PC-3 (cell line): ENCODE measurements around the gene STXBP6. TPM values are rescaled to one million over a fixed set of nuclear protein-coding genes. Genes with fewer than 3 reads are reported as not detected.

Experiments used
- ATAC-seq: fragments of 200-7000 bp; cut with Tn5 transposase; 2 replicates; pipeline ENCODE4 v1.9.1; 2020; ENCODE audit warnings: mild to moderate bottlenecking, moderate library complexity
- BruUV-seq: library from RNA; stranded (reverse); fragments of 400-500 nt; replicated peaks from 2 replicates; lab custom pipeline; 2021; lab: Mats Ljungman, UMichigan
- CTCF ChIA-PET: fragments of 300-600 bp; sonication (Branson Sonifier 250); formaldehyde crosslinking; loops from one replicate; lab custom pipeline; 2022; ENCODE audit warnings: antibody characterized with exemption; lab: Charles Lee
- POLR2A ChIA-PET: fragments of 300-600 bp; sonication (Branson Sonifier 250); formaldehyde crosslinking; loops from one replicate; lab custom pipeline; 2022; ENCODE audit warnings: antibody characterized with exemption; ENCODE audit not compliant: unreplicated experiment; lab: Charles Lee
- DNase-seq: peaks from one replicate; pipeline ENCODE4 v3.0.0-alpha.2; 2015
- H2AFZ ChIP-seq: fragments of 300-600 bp; sonication (generic); 2 replicates; pipeline ENCODE4 v1.6.0; 2016; ENCODE audit warnings: antibody characterized with exemption, low read length
- H3F3A ChIP-seq: fragments of 300-600 bp; sonication (generic); one replicate; pipeline ENCODE4 v1.6.0; 2017; ENCODE audit warnings: antibody characterized with exemption, low read length, control low read depth, mild to moderate bottlenecking; ENCODE audit not compliant: unreplicated experiment
- H3K27ac ChIP-seq: fragments of 300-600 bp; sonication (generic); 2 replicates; pipeline ENCODE4 v1.5.1; 2016; ENCODE audit warnings: mild to moderate bottlenecking, low read length
- H3K27me3 ChIP-seq: fragments of 300-600 bp; sonication (generic); 2 replicates; pipeline ENCODE4 v1.6.1; 2016; ENCODE audit warnings: low read length, mixed read lengths
- H3K36me3 ChIP-seq: fragments of 300-600 bp; sonication (generic); 2 replicates; pipeline ENCODE4 v1.6.1; 2016; ENCODE audit warnings: low read depth, mixed run types, low read length, mixed read lengths
- H3K4me1 ChIP-seq: fragments of 300-600 bp; sonication (generic); 2 replicates; pipeline ENCODE4 v1.5.1; 2016; ENCODE audit warnings: low read length; ENCODE audit not compliant: insufficient read depth
- H3K4me2 ChIP-seq: fragments of 300-600 bp; sonication (generic); 2 replicates; pipeline ENCODE4 v1.6.0; 2016; ENCODE audit warnings: low read length
- H3K4me3 ChIP-seq: fragments of 300-600 bp; sonication (generic); 2 replicates; pipeline ENCODE4 v1.5.1; 2016; ENCODE audit warnings: mild to moderate bottlenecking, low read length, mixed read lengths
- H3K79me2 ChIP-seq: fragments of 300-600 bp; sonication (generic); 2 replicates; pipeline ENCODE4 v1.6.1; 2017; ENCODE audit warnings: low read length, mixed read lengths
- H3K9ac ChIP-seq: fragments of 300-600 bp; sonication (generic); 2 replicates; pipeline ENCODE4 v1.6.0; 2016; ENCODE audit warnings: mild to moderate bottlenecking, low read length
- H3K9me2 ChIP-seq: fragments of 300-600 bp; sonication (generic); replicated peaks from 2 replicates; pipeline ENCODE4 v1.6.1; 2016; ENCODE audit warnings: mixed run types, low read length, mixed read lengths
- H3K9me3 ChIP-seq: fragments of 300-600 bp; sonication (generic); 2 replicates; pipeline ENCODE4 v1.6.1; 2016; ENCODE audit warnings: low read length, mixed read lengths
- H4K20me1 ChIP-seq: fragments of 300-600 bp; sonication (generic); 2 replicates; pipeline ENCODE4 v1.6.1; 2016; ENCODE audit warnings: low read length, mixed read lengths
- CTCF ChIP-seq: fragments of 300-600 bp; sonication (generic); conservative IDR thresholded peaks from 2 replicates; pipeline ENCODE4 v1.5.1; 2017; ENCODE audit warnings: antibody characterized with exemption, low read depth, mild to moderate bottlenecking, low read length
- EZH2 ChIP-seq: fragments of 300-600 bp; sonication (generic); IDR thresholded peaks from one replicate; pipeline ENCODE4 v1.6.1; 2017; ENCODE audit warnings: antibody characterized with exemption, mild to moderate bottlenecking, low read length; ENCODE audit not compliant: unreplicated experiment
- EZH2phosphoT487 ChIP-seq: fragments of 300-600 bp; sonication (generic); IDR thresholded peaks from 2 replicates; pipeline ENCODE4 v1.6.1; 2018; ENCODE audit warnings: mild to moderate bottlenecking, antibody characterized with exemption, low read length, borderline replicate concordance
- intact Hi-C: fragments of 100-400 bp; cut with micrococcal nuclease; formaldehyde crosslinking; loops from 2 replicates; pipeline ENCODE4 v1.9.0; 2023
- total RNA-seq: library from RNA; depleted of rRNA; stranded (reverse); fragments of >200 nt; gene quantifications from 2 replicates; pipeline ENCODE4 v1.2.3, GENCODE V29; 2014

Gene STXBP6
- total RNA-seq, 1 experiment from 2014 or later, result 0.40 TPM

DNA sequence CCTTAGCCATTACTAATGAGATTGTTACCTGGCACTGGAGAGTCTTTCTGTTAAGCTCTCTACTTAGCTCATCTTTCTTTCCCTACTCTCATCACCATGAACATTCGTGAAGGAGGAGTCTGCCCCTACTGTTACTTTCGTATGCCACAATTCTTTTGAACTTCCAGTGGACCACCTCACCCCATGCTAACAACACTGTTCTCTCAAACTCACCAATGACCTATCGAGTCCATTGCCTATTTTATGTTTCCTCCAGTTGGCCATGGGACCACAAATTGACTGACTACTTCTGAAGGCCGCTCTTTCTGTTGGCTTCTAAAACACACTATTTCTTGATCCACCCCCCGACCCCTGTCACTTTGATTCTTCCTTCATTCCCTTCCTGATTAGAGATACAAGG, 223.6 kb downstream of the STXBP6 start:
- Histone ChIP-seq H3K27me3 (0 out of 2 replicates have a peak, but pooled peaks cover 1% of the 10 kb centered on the region), H3K27ac (no peak overlapping the region), H4K20me1 (no peaks in the 10 kb centered on the region), H3K4me1 (no peaks in the 10 kb centered on the region), H3K79me2 (no peaks in the 10 kb centered on the region), H3F3A (no peaks in the 10 kb centered on the region), H3K9ac (no peak overlapping the region), H3K36me3 (no peaks in the 10 kb centered on the region), H3K9me2 (no peaks in the 10 kb centered on the region), H2AFZ (no peak overlapping the region), H3K4me3 (no peak overlapping the region), H3K4me2 (no peak overlapping the region), H3K9me3 (no peaks in the 10 kb centered on the region)
- ChIA-PET CTCF (no interaction called here), POLR2A (no interaction called here)
- intact Hi-C loops, result no loop called here
- TF ChIP-seq CTCF (no peak), EZH2phosphoT487 (no peak), EZH2 (no peak)
- no peak for ATAC-seq
- no TSS peak for BruUV-seq
- DNase-seq, result no peak

GRCh38 chr14:24820616-24821015, 229.3 kb downstream of the STXBP6 start:
- no peak overlapping the region for H3K4me3 ChIP-seq
- H3K27me3 ChIP-seq, result 0 out of 2 replicates have a peak, but pooled peaks cover 4% of the 10 kb centered on the region
- H3K9ac ChIP-seq, result no peak overlapping the region
- H3K4me2 ChIP-seq, result no peak overlapping the region
- H4K20me1 ChIP-seq, result no peaks in the 10 kb centered on the region
- no peaks in the 10 kb centered on the region for H3K9me2 ChIP-seq
- DNase-seq, result no peak
- BruUV-seq, result no TSS peak
- no peak overlapping the region for H3K27ac ChIP-seq
- ATAC-seq, result no peak
- ChIA-PET CTCF (no interaction called here), POLR2A (no interaction called here)
- no peak for TF ChIP-seq EZH2
- no peak for TF ChIP-seq EZH2phosphoT487
- TF ChIP-seq CTCF, result no peak
- no peaks in the 10 kb centered on the region for H3K9me3 ChIP-seq
- no peaks in the 10 kb centered on the region for H3F3A ChIP-seq
- H3K36me3 ChIP-seq, result no peaks in the 10 kb centered on the region
- no peaks in the 10 kb centered on the region for H3K4me1 ChIP-seq
- no peak overlapping the region for H2AFZ ChIP-seq
- intact Hi-C loops, result no loop called here
- H3K79me2 ChIP-seq, result no peaks in the 10 kb centered on the region

- H3K9ac ChIP-seq, result no peak overlapping the region
- intact Hi-C loops, result no loop called here
- no peak overlapping the region for H2AFZ ChIP-seq
- DNase-seq (no peak), ATAC-seq (no peak)
- H3K9me3 ChIP-seq, result no peaks in the 10 kb centered on the region
- H3K4me2 ChIP-seq, result no peak overlapping the region
- CTCF ChIA-PET, result no interaction called here
- no peaks in the 10 kb centered on the region for H4K20me1 ChIP-seq
- no peaks in the 10 kb centered on the region for H3K36me3 ChIP-seq
- 0 out of 2 replicates have a peak, but pooled peaks cover 5% of the 10 kb centered on the region for H3K27me3 ChIP-seq
- TF ChIP-seq EZH2phosphoT487 (no peak), CTCF (no peak), EZH2 (no peak)
- BruUV-seq, result no TSS peak
- H3K4me1 ChIP-seq, result no peaks in the 10 kb centered on the region
- H3F3A ChIP-seq, result no peaks in the 10 kb centered on the region
- H3K4me3 ChIP-seq, result no peak overlapping the region
- H3K9me2 ChIP-seq, result no peaks in the 10 kb centered on the region
- POLR2A ChIA-PET, result no interaction called here
- H3K79me2 ChIP-seq, result no peaks in the 10 kb centered on the region
- no peak overlapping the region for H3K27ac ChIP-seq
Measured at GRCh38 chr14:24818823-24819341, 231.1 kb downstream of the STXBP6 start.
